Measurements from ENCODE around the gene KBTBD13. TPM values are rescaled to one million over a fixed set of nuclear protein-coding genes. Genes with fewer than 3 reads are reported as not detected.

The KBTBD13 gene
- total RNA-seq, 1 donor from 2014 or later = not detected

DNA sequence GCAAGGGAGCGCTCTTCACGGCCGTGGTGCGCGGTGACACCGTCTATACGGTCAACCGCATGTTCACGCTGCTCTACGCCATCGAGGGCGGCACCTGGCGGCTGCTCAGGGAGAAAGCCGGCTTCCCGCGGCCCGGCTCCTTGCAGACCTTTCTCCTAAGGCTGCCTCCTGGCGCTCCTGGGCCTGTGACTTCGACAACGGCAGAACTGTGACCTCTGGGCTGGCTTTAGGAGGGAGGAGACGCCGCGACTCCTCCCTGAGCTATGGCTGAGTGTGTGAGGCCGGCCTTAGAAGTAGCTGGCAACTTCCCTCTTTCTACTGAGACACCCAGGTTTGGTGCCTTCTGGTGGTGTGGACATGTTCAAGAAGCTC lies 1.4 kb downstream of the KBTBD13 start:
- Mint-ChIP-seq H3K27ac (no peak overlapping the region), H3K36me3 (ENCODE audit: low read depth) (no peaks in the 10 kb centered on the region), H3K4me3 (no peak overlapping the region), H3K27me3 (ENCODE audit: insufficient read depth) (peaks cover 34% of the 10 kb centered on the region), H3K9me3 (no peaks in the 10 kb centered on the region), H3K4me1 (ENCODE audit: low read depth) (peaks cover 16% of the 10 kb centered on the region)
- peak; percentile 29 for DNase-seq (ENCODE audit: low spot score)
- intact Hi-C loops (cut with micrococcal nuclease) = loop anchor here (1.0 to 2.0 kb wide), 2 partner anchors 23 to 45 kb away; no protein-coding TSS in a partner anchor

- Mint-ChIP-seq H3K36me3 (ENCODE audit: low read depth) (no peaks in the 10 kb centered on the region), H3K27ac (no peak overlapping the region), H3K4me1 (ENCODE audit: low read depth) (peaks cover 17% of the 10 kb centered on the region), H3K27me3 (ENCODE audit: insufficient read depth) (peaks cover 37% of the 10 kb centered on the region), H3K9me3 (no peaks in the 10 kb centered on the region), H3K4me3 (no peak overlapping the region)
- intact Hi-C loops (cut with micrococcal nuclease) = loop anchor here (2.0 kb wide), 1 partner anchor 25 kb away; no protein-coding TSS in a partner anchor
- no peak for DNase-seq (ENCODE audit: low spot score)
Measured at GRCh38 chr15:65079580-65079979, 3.0 kb downstream of the KBTBD13 start.

- H3K27me3 Mint-ChIP-seq (ENCODE audit: insufficient read depth) = peaks cover 43% of the 10 kb centered on the region
- H3K36me3 Mint-ChIP-seq (ENCODE audit: low read depth) = no peaks in the 10 kb centered on the region
- intact Hi-C loops (cut with micrococcal nuclease) = no loop called here
- H3K27ac Mint-ChIP-seq = no peak overlapping the region
- H3K9me3 Mint-ChIP-seq = no peaks in the 10 kb centered on the region
- H3K4me3 Mint-ChIP-seq = no peak overlapping the region
- DNase-seq (ENCODE audit: low spot score) = no peak
- peaks cover 17% of the 10 kb centered on the region for H3K4me1 Mint-ChIP-seq (ENCODE audit: low read depth)
Measured at GRCh38 chr15:65081270-65081669, 4.7 kb downstream of the KBTBD13 start.

- peaks cover 43% of the 10 kb centered on the region for H3K27me3 Mint-ChIP-seq (ENCODE audit: insufficient read depth)
- H3K9me3 Mint-ChIP-seq = no peaks in the 10 kb centered on the region
- no peak for DNase-seq (ENCODE audit: low spot score)
- H3K36me3 Mint-ChIP-seq (ENCODE audit: low read depth) = no peaks in the 10 kb centered on the region
- no peak overlapping the region for H3K4me3 Mint-ChIP-seq
- H3K4me1 Mint-ChIP-seq (ENCODE audit: low read depth) = peaks cover 17% of the 10 kb centered on the region
- intact Hi-C loops (cut with micrococcal nuclease) = no loop called here
- no peak overlapping the region for H3K27ac Mint-ChIP-seq
Measured at GRCh38 chr15:65081758-65082157, 5.2 kb downstream of the KBTBD13 start.

DNA sequence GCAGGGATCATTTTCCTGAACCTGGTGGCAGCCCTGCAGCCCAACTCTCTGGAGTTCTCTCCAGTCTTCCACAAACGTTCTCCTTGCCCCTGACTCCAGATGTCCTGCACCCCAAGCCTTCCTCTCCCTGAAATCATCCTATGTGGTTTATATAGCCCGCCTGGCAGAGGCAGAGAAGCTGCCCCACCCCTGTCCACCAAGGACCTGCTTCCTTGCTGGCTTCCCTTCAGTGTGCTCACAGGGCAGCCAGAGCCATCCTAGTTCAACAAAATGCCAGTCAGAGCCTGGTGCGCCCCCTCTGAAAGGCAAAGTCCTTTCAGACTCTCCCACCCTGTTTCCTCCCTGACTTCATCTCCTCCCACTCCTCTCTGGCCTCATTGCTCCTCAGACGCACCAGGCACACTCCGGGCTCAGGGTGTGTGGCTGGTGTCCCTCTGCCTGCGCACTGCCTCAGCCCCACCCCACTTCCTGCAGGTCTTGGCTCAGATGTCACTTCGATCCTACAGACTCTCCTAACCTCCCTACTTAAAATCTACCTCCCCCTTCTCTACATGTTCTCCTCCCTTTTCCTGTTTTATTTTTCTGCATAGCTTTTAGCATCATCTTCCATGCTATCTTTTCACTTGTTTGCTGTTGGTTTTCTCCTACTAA lies 5.9 kb downstream of the KBTBD13 start:
- Mint-ChIP-seq H3K27me3 (ENCODE audit: insufficient read depth) (peaks cover 43% of the 10 kb centered on the region), H3K36me3 (ENCODE audit: low read depth) (no peaks in the 10 kb centered on the region), H3K4me3 (no peak overlapping the region), H3K27ac (peak overlapping the region; percentile 45), H3K9me3 (no peaks in the 10 kb centered on the region), H3K4me1 (ENCODE audit: low read depth) (peaks cover 17% of the 10 kb centered on the region)
- DNase-seq (ENCODE audit: low spot score) = no peak
- intact Hi-C loops (cut with micrococcal nuclease) = no loop called here

DNA sequence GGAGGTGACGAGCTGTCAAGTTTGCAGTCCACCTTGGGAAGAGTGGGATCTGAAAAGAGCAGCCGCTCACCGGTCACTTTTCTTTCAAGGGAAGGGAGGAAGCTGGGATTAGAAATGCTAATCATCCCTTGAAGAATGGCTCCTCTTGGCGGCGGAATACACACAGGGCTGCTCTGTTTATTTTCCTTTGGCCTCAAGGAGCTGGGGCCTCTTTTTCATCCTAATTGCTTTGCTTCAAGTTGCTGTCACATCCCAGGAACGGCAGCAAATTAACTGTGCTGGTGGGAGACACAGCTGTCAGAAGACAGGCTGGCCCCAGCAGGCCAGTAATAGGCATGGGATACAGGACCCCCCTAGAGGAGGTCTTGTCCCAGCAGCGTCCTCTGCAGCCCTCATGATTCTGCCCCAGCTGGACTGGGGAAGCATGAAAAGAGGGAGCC lies 6.7 kb downstream of the KBTBD13 start:
- H3K9me3 Mint-ChIP-seq = no peaks in the 10 kb centered on the region
- DNase-seq (ENCODE audit: low spot score) = no peak
- H3K36me3 Mint-ChIP-seq (ENCODE audit: low read depth) = no peaks in the 10 kb centered on the region
- intact Hi-C loops (cut with micrococcal nuclease) = no loop called here
- peaks cover 12% of the 10 kb centered on the region for H3K4me1 Mint-ChIP-seq (ENCODE audit: low read depth)
- no peak overlapping the region for H3K4me3 Mint-ChIP-seq
- peaks cover 36% of the 10 kb centered on the region for H3K27me3 Mint-ChIP-seq (ENCODE audit: insufficient read depth)
- no peak overlapping the region for H3K27ac Mint-ChIP-seq

DNA sequence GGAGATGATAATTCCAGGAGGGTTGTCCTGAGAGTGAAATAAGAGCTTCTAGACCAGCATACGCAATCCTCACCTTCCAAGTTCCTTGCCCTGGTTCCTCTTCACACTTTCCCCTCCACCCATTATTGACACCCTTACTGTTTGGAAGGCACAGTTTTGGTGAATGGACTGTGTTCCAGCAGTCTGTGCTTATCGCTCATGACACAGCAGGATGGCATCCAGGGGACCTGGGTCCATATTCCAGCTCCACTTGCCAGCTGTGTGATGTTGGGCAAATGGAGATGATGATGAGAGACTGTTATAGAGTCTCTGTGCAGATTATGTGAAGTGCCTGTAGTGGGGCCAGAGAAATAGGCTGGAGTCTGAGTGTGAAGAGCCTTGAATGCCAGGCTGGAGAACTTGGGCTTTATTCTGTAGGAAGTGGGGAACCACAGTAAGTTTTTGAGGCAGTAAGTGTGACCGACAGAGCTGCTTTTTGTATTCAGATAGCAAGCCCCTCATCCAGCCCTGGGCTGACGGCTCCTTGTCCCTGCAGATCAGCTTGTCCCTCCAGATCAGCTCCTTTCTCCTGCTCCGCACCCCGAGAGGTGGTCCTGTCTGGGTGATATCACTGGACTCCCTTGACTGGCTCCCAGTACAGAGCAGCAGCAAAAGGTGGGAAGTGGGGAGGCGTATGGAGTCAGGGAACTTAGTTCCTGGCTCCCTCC lies 8.1 kb downstream of the KBTBD13 start:
- Mint-ChIP-seq H3K27me3 (ENCODE audit: insufficient read depth) (peaks cover 27% of the 10 kb centered on the region), H3K27ac (no peak overlapping the region)
- intact Hi-C loops (cut with micrococcal nuclease) = no loop called here

GRCh38 chr15:65085207-65085753 lies 8.7 kb downstream of the KBTBD13 start:
- H3K4me3 Mint-ChIP-seq = no peak overlapping the region
- no peaks in the 10 kb centered on the region for H3K36me3 Mint-ChIP-seq (ENCODE audit: low read depth)
- intact Hi-C loops (cut with micrococcal nuclease) = no loop called here
- H3K9me3 Mint-ChIP-seq = no peaks in the 10 kb centered on the region
- H3K4me1 Mint-ChIP-seq (ENCODE audit: low read depth) = peaks cover 12% of the 10 kb centered on the region
- H3K27ac Mint-ChIP-seq = no peak overlapping the region
- no peak for DNase-seq (ENCODE audit: low spot score)
- peaks cover 27% of the 10 kb centered on the region for H3K27me3 Mint-ChIP-seq (ENCODE audit: insufficient read depth)

More for the DNA sequence above, 8.1 kb downstream of the KBTBD13 start:
- no peaks in the 10 kb centered on the region for H3K9me3 Mint-ChIP-seq
- no peak overlapping the region for H3K4me3 Mint-ChIP-seq
- H3K4me1 Mint-ChIP-seq (ENCODE audit: low read depth) = peaks cover 12% of the 10 kb centered on the region
- DNase-seq (ENCODE audit: low spot score) = no peak
- no peaks in the 10 kb centered on the region for H3K36me3 Mint-ChIP-seq (ENCODE audit: low read depth)

DNA sequence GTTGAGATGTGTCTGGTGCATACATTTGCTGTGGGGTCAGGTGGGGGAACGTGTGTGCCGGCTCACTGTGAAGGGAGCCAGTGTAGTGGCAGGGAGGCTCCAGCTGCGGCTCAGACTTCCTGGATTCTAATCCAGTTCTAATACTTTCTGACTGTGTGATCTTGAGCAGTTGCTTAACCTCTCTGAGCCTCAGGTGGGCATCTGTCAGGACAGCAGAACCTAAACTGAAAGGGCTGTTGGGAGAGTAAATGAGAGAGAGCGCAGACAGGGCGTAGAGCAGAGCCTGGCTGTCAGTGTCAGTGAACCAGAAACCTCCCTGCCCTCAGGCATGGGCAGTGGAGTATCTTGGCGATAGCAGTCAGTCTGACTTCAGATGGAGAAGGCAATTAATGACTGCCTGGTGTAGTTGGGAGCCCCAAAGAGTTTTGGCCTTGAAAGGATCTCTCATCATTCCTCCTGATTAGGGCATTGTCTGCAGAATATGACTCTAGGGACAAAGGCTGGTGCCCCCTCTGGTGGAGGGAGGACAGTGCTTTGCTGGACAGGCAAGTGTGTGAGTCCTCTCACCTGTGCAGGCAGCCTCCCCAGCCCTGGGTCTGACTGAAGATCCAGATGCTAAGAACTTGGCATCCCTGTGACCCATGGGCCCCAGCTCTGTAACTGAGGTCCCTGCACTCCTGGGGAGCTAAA lies 9.6 kb downstream of the KBTBD13 start:
- no peak overlapping the region for H3K4me3 Mint-ChIP-seq
- no peak for DNase-seq (ENCODE audit: low spot score)
- H3K9me3 Mint-ChIP-seq = no peaks in the 10 kb centered on the region
- peaks cover 20% of the 10 kb centered on the region for H3K27me3 Mint-ChIP-seq (ENCODE audit: insufficient read depth)
- H3K36me3 Mint-ChIP-seq (ENCODE audit: low read depth) = no peaks in the 10 kb centered on the region
- peaks cover 12% of the 10 kb centered on the region for H3K4me1 Mint-ChIP-seq (ENCODE audit: low read depth)
- intact Hi-C loops (cut with micrococcal nuclease) = no loop called here
- no peak overlapping the region for H3K27ac Mint-ChIP-seq

DNA sequence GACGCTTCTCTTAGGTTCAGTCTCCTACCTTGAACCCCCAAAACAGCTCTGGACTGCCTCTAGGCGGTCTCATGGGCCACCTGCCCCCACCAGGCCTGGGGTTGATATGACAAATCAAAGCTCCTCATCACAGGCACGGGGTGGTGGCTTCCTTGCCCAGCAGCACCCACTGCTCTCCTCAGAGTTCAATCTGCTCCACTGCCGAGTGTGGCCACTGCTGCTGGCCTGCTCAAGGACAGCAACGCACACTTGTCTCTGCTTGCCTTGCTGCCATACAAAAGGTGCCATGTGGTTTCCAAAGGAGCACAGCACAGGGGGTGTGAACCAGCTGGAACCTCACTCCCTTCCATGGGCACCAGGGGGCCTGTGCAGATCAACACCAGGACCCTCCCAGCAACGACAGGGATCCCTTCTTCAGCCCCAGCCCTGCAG lies 10.2 kb downstream of the KBTBD13 start:
- DNase-seq (ENCODE audit: low spot score) = no peak
- Mint-ChIP-seq H3K27ac (no peak overlapping the region), H3K9me3 (no peaks in the 10 kb centered on the region), H3K4me1 (ENCODE audit: low read depth) (peaks cover 12% of the 10 kb centered on the region), H3K4me3 (no peak overlapping the region), H3K36me3 (ENCODE audit: low read depth) (no peaks in the 10 kb centered on the region), H3K27me3 (ENCODE audit: insufficient read depth) (peaks cover 18% of the 10 kb centered on the region)
- intact Hi-C loops (cut with micrococcal nuclease) = no loop called here

GRCh38 chr15:65087411-65087810 lies 10.9 kb downstream of the KBTBD13 start:
- DNase-seq (ENCODE audit: low spot score) = no peak
- H3K4me3 Mint-ChIP-seq = no peak overlapping the region
- peaks cover 6% of the 10 kb centered on the region for H3K4me1 Mint-ChIP-seq (ENCODE audit: low read depth)
- H3K27me3 Mint-ChIP-seq (ENCODE audit: insufficient read depth) = peaks cover 13% of the 10 kb centered on the region
- H3K36me3 Mint-ChIP-seq (ENCODE audit: low read depth) = no peaks in the 10 kb centered on the region
- intact Hi-C loops (cut with micrococcal nuclease) = no loop called here
- H3K27ac Mint-ChIP-seq = no peak overlapping the region
- no peaks in the 10 kb centered on the region for H3K9me3 Mint-ChIP-seq

DNA sequence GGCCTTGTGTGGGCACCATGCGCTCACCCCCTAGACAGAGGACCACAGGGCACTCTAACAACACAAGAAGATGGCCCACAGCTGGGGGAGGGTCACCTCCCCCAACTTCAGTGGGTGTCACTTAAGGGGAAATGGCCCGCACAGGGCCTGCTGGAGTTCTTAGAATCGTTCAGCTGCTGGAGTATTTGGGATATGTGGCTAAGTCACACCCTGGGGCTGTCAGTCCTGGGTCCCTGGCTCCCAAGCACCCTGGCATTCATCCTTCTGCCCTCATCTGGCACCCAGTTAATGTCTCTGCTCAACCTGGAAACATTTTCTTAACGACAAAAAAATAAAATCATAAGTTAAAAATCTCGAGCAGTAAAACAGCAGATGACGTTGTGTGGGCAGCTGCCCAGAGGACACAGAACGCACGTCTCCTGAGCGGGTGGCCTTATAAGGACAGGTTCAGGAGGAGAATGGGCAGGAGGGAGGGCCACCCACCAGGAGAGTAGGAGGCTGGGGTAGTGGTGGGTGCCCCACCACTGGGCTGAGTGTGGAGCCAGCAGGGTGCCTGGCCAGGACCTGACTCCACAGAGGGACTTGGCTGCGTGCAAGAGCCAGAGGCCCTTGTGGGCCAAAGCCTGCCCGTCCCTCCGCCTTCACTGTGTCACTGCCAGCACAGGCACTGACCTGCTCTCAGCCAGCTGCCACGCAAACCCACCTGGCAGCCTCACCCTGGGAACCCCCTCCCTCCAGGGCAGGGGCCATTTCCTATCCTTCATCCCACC lies 11.5 kb downstream of the KBTBD13 start:
- H3K4me3 Mint-ChIP-seq = no peak overlapping the region
- H3K9me3 Mint-ChIP-seq = no peaks in the 10 kb centered on the region
- intact Hi-C loops (cut with micrococcal nuclease) = no loop called here
- no peak for DNase-seq (ENCODE audit: low spot score)
- peaks cover 8% of the 10 kb centered on the region for H3K27me3 Mint-ChIP-seq (ENCODE audit: insufficient read depth)
- H3K4me1 Mint-ChIP-seq (ENCODE audit: low read depth) = no peaks in the 10 kb centered on the region
- no peaks in the 10 kb centered on the region for H3K36me3 Mint-ChIP-seq (ENCODE audit: low read depth)
- H3K27ac Mint-ChIP-seq = no peak overlapping the region
